GM12891 (cell line): ENCODE data around the gene FCHO1.
"Not testable (repeated sequence)": the region's sequence is repeated elsewhere in the genome, so short reads cannot be mapped to it uniquely, and the experiment has no call there.

Experiments
- DNase-seq: peaks from one replicate; pipeline ENCODE4 v3.0.0; 2011; ENCODE audit warnings: low spot score; ENCODE audit not compliant: insufficient read length
- FAIRE-seq: peaks from 2 replicates; lab custom pipeline; 2011; peaks lifted over from hg19 to GRCh38; lab: Jason Lieb, UNC
- PAX5 ChIP-seq: IDR thresholded peaks from 2 replicates; pipeline ENCODE4 v1.6.1; 2011; ENCODE audit warnings: low read length, moderate library complexity, mild to moderate bottlenecking; ENCODE audit not compliant: insufficient read depth, severe bottlenecking
- POLR2A ChIP-seq: IDR thresholded peaks from 2 replicates; pipeline ENCODE4 v1.6.1; 2011; ENCODE audit warnings: low read depth, low read length, control low read depth
- POLR2AphosphoS5 ChIP-seq: IDR thresholded peaks from 2 replicates; pipeline ENCODE4 v1.6.1; 2011; ENCODE audit warnings: low read depth, low read length, control low read depth
- POU2F2 ChIP-seq: IDR thresholded peaks from 2 replicates; pipeline ENCODE4 v1.6.1; 2011; ENCODE audit warnings: low read depth, mild to moderate bottlenecking, control low read depth, low read length, moderate library complexity
- SPI1 ChIP-seq: IDR thresholded peaks from 2 replicates; pipeline ENCODE4 v1.6.1; 2011; ENCODE audit warnings: low read depth, low read length, control low read depth
- TAF1 ChIP-seq: IDR thresholded peaks from 2 replicates; pipeline ENCODE4 v1.6.1; 2011; ENCODE audit warnings: low read depth, low read length, control low read depth

FCHO1 gene

GRCh38 chr19:17778251-17778967 is 27.1 kb downstream of the FCHO1 start:
- DNase-seq (peak; percentile 65), FAIRE-seq (peak; percentile 59)
- TF ChIP-seq TAF1 (no peak), PAX5 (no peak), POLR2AphosphoS5 (no peak), SPI1 (no peak), POU2F2 (no peak), POLR2A (no peak)

- FAIRE-seq (no peak), DNase-seq (no peak)
- TF ChIP-seq POLR2A (no peak), POLR2AphosphoS5 (no peak), PAX5 (no peak), TAF1 (no peak), POU2F2 (no peak), SPI1 (no peak)
These were observed 28.0 kb downstream of the FCHO1 start for GRCh38 chr19:17778968-17779929.

DNA sequence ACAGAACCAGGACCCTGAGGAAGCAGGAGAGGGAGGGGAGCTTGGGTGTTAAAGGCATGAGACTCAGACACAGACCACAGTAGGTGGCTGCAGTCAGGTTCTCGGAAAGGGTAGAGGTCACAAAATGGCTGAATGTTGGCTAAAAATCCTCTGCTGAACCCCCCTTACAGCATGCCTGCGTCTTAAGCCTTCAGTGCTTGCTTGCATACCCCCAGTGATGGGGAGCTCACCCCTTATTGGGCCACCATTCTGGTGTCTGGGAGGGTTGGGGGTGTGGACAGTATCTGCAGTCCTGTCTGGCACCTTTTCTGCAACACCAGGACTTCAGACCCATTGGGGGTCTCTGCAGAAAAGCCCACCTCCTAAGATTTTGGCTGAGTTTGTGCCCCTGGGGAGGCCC is 29.5 kb downstream of the FCHO1 start:
- no peak for TF ChIP-seq POLR2AphosphoS5
- no peak for FAIRE-seq
- no peak for DNase-seq

DNA sequence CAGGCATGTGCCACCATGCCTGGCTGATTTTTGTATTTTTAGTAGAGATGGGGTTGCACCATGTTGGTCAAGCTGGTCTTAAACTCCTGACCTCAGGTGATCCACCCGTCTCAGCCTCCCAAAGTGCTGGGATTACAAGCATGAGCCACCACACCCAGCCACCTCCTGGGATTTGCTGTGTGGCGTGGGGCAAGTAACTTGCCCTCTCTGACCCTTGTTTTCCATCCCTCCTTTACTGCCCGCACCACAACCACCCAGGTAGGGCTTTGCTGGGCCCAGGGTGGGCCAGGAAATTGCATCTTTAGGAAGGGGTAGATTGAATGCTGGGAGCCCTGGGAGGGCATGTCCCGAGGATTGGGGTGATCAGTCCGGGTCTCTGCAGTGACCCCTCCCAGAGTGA is 32.4 kb downstream of the FCHO1 start:
- not testable (repeated sequence) for DNase-seq, FAIRE-seq

DNA sequence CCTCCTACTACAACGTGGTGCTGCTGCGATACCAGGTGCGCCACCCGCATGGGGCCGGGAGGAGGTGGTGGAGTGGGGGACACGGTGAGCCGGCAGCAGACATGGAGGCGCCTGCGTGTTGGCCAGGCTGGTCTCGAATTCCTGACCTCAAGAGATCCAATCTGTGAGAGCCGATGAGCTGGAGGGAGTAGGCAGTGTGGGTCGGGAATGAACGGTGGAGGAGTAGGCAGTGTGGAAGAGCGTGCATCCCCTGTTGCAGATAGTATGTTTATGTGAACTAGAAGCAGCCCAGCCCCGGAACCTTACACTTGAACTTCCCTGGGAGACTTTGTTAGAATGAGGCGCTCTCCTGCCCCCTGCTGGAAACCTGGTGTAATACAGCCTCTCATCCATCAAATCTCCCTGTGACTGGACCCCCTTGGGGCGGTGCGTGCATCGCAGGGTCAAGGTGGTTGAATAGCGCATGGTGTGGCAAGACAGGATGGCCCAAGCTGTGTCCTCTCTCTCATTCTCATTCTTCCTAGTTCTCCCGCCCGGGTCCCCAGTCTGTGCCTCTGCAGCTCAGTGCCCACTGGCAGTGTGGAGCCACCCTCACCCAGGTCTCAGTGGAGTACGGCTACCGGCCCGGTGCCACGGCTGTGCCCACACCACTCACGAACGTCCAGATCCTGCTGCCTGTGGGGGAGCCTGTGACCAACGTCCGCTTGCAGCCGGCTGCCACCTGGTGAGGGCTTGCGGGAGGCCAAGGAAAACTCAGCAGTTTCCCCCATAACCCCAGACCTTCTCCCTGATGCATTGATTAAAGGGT is 33.1 kb downstream of the FCHO1 start:
- FAIRE-seq (peak; percentile 93), DNase-seq (peak; percentile 80)
- TF ChIP-seq POU2F2: no peak
- TF ChIP-seq TAF1: no peak
- no peak for TF ChIP-seq PAX5

DNA sequence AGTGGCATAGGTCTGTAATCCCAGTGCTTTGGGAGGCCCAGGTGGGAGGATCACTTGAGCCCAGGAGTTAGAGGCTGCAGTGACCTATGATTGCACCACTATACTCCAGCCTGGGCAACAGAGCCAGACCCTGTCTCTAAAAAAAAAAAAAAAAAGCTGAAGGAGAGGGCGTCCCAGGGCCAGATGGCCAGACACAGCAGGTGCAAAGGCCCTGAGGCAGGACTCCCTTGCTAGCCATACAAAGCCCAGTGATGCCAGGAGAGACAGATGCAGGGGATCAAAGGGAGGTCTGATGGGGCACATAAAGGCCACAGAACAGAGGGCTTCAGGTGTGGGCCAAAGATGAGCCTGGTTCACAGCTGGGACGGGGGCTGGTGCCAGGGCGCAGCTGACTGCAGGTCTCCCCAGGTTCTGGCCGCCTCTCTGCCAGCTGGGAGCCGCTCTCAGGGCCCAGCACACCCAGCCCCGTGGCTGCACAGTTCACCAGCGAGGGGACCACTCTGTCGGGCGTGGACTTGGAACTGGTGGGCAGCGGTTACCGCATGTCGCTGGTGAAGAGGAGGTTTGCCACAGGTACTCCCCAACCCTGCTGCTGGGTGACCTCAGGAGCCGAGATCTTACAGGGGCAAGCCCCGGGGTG is 36.1 kb downstream of the FCHO1 start:
- FAIRE-seq: no peak
- no peak for TF ChIP-seq POLR2A
- TF ChIP-seq TAF1: no peak
- TF ChIP-seq POLR2AphosphoS5: no peak
- TF ChIP-seq POU2F2: no peak
- no peak for DNase-seq

DNA sequence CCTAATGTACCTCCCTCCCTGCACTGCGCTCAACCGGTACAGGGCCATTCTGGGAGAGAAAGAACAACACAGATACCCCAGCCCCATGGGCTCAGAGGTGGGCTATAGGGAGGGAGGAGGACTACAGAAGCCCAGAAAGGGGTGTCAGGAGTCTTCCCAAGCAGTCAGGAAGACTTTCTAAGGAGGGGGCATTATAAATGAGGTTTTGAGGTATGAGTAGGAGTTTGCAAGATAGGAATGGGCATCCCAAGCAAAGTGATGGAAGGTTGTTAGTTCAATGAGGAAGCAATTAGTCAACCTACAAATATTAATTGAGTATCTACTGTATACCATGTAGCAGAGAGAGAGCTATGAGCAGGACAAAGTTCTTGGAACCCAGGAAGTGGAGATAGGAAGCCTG is 37.4 kb downstream of the FCHO1 start:
- no peak for TF ChIP-seq POLR2AphosphoS5
- no peak for TF ChIP-seq PAX5
- TF ChIP-seq POU2F2: no peak
- no peak for TF ChIP-seq POLR2A
- TF ChIP-seq SPI1: no peak
- no peak for TF ChIP-seq TAF1
- FAIRE-seq (no peak), DNase-seq (no peak)

GRCh38 chr19:17790059-17790780 is 38.9 kb downstream of the FCHO1 start:
- TF ChIP-seq PAX5 (no peak), SPI1 (no peak), TAF1 (no peak), POU2F2 (no peak), POLR2AphosphoS5 (no peak), POLR2A (no peak)
- DNase-seq (no peak), FAIRE-seq (no peak)

GRCh38 chr19:17794412-17794730 is 43.1 kb downstream of the FCHO1 start:
- FAIRE-seq (no peak), DNase-seq (no peak)

More at GRCh38 chr19:17794412-17794730, 43.1 kb downstream of the FCHO1 start:
- TF ChIP-seq POLR2A (no peak), POLR2AphosphoS5 (no peak), TAF1 (no peak), POU2F2 (no peak), PAX5 (no peak), SPI1 (no peak)
